ENCODE results near the gene SLC2A11. TPM values are rescaled to one million over a fixed set of nuclear protein-coding genes. Genes with fewer than 3 reads are reported as not detected.

Gene SLC2A11, protein sequence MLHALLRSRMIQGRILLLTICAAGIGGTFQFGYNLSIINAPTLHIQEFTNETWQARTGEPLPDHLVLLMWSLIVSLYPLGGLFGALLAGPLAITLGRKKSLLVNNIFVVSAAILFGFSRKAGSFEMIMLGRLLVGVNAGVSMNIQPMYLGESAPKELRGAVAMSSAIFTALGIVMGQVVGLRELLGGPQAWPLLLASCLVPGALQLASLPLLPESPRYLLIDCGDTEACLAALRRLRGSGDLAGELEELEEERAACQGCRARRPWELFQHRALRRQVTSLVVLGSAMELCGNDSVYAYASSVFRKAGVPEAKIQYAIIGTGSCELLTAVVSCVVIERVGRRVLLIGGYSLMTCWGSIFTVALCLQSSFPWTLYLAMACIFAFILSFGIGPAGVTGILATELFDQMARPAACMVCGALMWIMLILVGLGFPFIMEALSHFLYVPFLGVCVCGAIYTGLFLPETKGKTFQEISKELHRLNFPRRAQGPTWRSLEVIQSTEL
- 6.8 and 17.0 TPM in 2 replicates for total RNA-seq

DNA sequence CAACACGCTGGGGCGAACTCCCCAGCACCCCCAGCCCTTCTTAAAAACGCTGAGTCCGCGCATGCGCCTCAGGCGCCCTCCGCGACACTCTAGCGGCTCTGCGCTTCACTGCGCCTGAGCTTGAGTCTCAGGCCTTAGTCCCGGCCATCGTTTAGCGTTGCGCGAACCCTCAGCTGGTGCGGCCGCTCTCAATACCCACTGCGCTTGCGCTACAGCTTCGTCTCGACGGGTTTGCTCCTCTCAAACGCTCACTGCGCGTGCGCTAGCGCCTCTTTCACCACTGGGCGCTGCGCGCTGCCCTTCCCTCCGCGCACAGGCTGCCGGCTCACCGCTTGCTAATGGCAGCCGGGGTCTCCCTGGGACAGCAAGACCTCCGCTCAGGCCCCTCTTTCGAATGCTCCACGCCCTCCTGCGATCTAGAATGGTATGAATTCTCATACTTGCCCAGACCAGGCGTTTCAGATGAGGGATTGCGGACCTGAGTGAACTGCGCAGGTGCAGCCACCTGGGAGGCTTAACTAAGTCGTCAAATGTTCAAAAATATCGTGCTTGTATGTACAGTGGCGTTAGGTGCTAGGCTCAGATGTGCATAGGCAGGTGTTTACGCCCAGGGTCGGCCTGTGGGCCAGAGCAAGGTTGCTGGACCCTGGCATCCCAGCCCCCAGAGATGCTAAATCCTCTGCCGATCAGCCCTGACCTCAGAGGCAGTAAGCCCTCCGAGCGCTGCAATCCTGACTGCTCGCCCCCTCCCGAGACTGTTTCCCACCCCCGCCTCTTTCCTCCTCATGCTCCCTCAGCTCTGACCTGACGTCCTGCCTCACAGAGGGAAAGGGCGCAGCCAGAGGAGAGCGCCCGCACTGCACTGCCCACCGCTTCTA lies at the start of gene SLC2A11:
SLC2A11 (plus strand) TSS at position 270 of the 878 bp plus-strand sequence; CDS start at position 395, 125 bp downstream.

DNA sequence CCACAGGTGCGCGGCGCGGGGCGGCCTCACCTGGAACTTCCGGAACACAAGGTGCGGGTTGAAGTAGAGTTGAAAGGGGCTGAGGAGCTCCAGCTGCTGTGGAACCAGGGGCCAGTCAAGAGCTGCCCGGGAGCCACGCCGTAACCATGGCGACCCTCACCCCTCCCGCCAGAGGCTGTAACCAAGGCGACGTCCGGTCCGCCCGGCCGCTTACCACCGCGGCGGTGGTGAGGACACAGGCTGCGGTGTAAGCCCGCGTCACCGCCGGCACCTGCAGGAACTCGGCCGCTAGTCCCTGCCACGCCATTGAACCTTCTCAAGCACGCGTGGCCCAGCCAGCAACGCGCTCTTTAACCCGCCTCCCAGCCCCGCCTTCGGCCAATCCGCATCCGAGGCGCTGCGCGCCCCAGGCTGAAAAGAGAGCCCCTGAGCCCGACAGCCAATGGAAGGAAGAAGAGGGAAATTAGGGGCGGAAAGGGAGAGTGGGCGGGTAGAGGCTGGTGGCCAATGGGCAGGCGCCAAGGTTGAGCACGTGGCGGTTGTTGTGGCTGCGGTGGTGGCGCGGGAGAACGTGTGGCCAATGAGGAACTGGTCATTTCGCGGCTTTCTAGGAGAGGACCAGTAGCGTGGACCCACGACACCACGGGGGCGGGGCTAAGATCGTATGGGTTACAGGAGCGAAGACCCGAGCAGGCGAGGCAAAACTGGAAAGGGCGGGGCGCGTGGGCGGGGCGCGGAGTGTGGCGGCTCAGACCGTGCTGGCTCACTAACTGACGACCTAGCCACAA lies 18.8 kb upstream of the SLC2A11 start, which contains the start of gene DERL3:
DERL3 (minus strand) TSS at position 326 of the 788 bp plus-strand sequence; CDS start at position 307, 19 bp downstream.

DNA sequence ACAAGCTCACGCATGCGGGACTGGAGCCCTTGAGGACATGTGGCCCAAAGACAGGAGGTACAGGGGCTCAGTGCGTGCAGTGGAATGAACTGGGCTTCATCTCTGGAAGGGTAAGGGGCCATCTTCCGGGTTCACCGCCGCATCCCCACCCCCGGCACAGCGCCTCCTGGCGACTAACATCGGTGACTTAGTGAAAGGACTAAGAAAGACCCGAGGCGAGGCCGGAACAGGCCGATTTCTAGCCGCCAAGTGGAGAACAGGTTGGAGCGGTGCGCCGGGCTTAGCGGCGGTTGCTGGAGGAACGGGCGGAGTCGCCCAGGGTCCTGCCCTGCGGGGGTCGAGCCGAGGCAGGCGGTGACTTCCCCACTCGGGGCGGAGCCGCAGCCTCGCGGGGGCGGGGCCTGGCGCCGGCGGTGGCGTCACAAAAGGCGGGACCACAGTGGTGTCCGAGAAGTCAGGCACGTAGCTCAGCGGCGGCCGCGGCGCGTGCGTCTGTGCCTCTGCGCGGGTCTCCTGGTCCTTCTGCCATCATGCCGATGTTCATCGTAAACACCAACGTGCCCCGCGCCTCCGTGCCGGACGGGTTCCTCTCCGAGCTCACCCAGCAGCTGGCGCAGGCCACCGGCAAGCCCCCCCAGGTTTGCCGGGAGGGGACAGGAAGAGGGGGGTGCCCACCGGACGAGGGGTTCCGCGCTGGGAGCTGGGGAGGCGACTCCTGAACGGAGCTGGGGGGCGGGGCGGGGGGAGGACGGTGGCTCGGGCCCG lies 36.5 kb downstream of the SLC2A11 start, which contains the start of gene MIF:
MIF (plus strand) TSS at position 439 of the 765 bp plus-strand sequence; CDS start at position 531, 92 bp downstream.

Other genes with a start within 250 kb of the SLC2A11 start
- gene DRICH1, start 225.6 kb upstream of the SLC2A11 start, total RNA-seq = 0.11 TPM in 1 of 2 replicates, not detected in the other
- under 0.01 TPM in 1 of 2 replicates, not detected in the other for gene RGL4, start 166.9 kb upstream of the SLC2A11 start, total RNA-seq
- gene ZNF70, start 106.8 kb upstream of the SLC2A11 start, total RNA-seq = 3.0 and 4.7 TPM in 2 replicates
- gene VPREB3, start 103.5 kb upstream of the SLC2A11 start, total RNA-seq = not detected in 2 replicates
- 0.37 and 0.77 TPM in 2 replicates for gene C22orf15, start 94.9 kb upstream of the SLC2A11 start, total RNA-seq
- gene CHCHD10, start 89.9 kb upstream of the SLC2A11 start, total RNA-seq = 0.33 and 1.00 TPM in 2 replicates
- gene MMP11, start 85.0 kb upstream of the SLC2A11 start, total RNA-seq = 3.8 and 14.2 TPM in 2 replicates
- gene SMARCB1, start 70.9 kb upstream of the SLC2A11 start, total RNA-seq = 25.5 and 25.7 TPM in 2 replicates
- 0.44 and 2.0 TPM in 2 replicates for gene DERL3, start 18.9 kb upstream of the SLC2A11 start, total RNA-seq
- 164 and 308 TPM in 2 replicates for gene MIF, start 36.5 kb downstream of the SLC2A11 start, total RNA-seq
- 4.5 and 8.1 TPM in 2 replicates for gene GSTT2B, start 103.3 kb downstream of the SLC2A11 start, total RNA-seq
- gene DDTL, start 109.0 kb downstream of the SLC2A11 start, total RNA-seq = 0.44 and 0.87 TPM in 2 replicates
- gene DDT, start 116.6 kb downstream of the SLC2A11 start, total RNA-seq = 79.0 and 103 TPM in 2 replicates
- 1.00 and 1.1 TPM in 2 replicates for gene GSTT2, start 122.3 kb downstream of the SLC2A11 start, total RNA-seq
- gene GSTT4, start 147.6 kb downstream of the SLC2A11 start, total RNA-seq = not detected in 2 replicates
- gene CABIN1, start 153.4 kb downstream of the SLC2A11 start, total RNA-seq = 41.6 and 43.7 TPM in 2 replicates